HG03095 (cell line): ENCODE results near the gene PRXL2A.
"Not testable (repeated sequence)": the region's sequence is repeated elsewhere in the genome, so short reads cannot be mapped to it uniquely, and the experiment has no call there.

ENCODE experiments used
- ATAC-seq: cut with Tn5 transposase; IDR thresholded peaks from one replicate; pipeline ENCODE4 v1.9.1; 2021; ENCODE audit warnings: moderate library complexity; ENCODE audit not compliant: unreplicated experiment

PRXL2A gene

DNA sequence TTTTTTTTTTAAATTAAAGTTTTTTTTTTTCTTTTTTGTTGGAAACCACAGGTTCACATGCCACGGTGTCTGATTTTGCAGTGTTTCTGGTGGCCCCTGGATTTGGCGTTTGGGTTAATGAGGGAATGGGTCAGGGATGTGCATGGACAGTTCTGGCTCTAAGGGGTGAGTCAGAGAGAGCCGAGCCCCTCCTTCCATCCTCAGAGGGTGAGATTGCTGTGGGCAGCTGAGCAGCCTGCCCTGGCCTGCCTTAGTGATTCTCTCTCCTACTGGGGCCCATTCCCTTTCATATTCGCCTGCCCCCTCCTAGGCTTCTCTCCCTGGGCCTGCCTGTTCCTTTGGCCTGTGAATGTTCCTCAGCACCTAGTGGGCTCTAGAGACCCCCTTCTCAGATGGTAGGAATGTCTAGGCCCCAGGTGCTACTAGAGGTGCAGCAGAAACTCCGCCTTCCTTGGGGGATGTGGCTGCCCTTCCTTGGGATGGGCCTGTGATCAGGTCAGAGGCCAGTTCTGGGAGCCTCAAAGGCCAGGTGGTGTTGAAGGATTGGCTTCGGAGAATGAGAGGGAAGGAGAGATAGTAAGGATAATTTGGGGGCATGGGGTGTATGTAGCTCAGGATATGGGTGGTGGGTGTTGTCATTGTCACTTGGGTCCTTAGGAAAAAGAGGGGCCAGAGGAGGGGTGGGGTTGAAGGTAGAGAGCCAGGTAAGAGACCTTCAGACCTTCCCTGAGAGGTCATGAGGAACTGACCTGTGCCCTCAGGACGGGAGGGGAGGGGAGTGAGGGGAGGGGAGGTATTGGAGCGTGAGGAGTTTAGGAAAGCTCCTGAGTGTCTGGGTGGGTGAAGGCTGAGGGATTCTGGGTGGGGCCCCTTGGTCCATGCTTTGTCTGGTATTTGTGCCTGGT lies 65.6 kb downstream of the PRXL2A start:
- ATAC-seq, result no peak

DNA sequence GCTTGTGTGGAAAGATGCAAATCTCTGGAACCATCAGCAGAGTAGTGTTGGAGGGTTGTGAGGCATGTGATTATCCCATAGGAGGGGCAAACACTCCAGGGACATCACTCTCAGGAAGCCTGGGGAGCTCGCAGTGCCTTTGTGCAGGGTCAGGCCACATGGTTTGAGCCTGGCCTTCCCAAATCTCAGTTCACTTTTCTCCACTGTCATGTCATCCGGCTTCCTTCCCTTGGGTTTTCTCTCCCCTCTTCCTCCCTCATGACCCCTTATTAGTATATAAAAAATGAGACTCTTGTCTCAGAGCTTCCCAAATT lies 66.2 kb downstream of the PRXL2A start:
- no peak for ATAC-seq

DNA sequence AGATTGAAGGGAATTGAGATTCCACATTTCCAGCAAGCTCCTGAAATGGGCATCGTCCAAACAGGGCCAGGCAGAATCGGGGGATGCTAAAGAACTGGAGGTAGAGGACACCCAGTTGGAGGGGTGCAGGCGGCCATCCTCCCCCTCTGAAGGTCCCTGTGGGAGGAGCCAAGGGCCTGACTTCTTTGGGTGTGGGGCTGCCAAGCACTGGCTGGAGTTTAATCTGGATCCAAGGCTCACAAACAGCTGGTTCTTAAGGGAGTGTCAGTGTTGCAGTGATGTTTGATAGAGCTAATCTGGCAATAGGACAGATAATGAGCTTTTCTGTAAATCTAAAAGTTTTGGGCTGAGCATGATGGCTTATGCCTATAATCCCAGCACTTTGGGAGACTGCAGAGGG lies 66.6 kb downstream of the PRXL2A start:
- ATAC-seq, result no peak

DNA sequence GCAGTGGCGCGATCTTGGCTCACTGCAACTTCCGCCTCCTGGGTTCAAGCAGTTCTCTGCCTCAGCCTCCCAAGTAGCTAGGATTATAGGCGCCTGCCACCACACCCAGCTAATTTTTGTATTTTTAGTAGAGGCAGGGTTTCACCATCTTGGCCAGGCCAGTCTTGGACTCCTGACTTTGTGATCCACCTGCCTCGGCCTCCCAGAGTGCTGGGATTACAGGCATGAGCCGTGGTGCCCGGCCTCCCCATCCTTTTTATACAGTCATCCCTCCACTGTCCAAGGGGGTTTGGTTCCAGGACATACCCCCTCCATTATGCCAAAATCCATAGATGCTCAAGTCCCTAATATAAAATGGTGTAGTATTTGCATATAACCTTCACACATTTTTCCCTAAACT lies 67.3 kb downstream of the PRXL2A start:
- ATAC-seq, result not testable (repeated sequence)

DNA sequence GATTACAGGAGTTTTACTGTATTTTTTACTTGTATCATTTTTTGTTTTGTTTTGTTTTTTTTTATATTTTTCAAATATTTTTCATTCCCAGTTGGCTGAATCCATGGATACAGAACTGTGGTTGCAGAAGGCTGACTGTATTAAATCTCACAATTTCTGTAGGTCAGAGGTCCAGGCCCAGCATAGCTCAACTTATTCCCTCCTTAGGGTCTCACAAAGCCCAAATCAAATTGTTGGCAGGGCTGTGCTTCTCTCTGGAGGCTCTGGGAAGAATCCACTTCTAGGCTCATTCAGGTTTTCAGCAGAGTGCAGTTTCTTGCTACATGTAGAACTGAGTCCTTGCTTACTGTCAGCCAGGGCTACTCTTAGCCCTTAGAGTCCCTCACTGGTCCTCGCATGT lies 68.3 kb downstream of the PRXL2A start:
- no peak for ATAC-seq

DNA sequence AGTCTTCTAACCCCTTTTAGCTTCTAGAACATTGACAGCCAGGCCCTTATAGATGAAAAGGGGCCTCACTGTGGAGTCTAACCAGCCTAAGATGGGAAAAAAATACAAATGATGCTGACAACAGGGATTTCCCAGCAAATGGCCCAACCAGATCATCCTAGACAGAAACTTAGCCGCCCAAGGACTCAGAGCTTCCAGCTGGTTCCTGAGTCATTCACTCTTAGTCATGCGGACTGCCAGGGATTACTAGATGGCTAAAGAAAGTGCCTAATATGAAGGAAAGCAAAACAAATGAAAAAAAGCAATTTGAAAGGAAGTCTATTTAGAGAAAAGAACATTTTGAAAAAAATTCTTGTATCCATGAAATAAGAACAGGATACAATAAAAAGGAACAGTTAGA lies 69.5 kb downstream of the PRXL2A start:
- ATAC-seq, result no peak

DNA sequence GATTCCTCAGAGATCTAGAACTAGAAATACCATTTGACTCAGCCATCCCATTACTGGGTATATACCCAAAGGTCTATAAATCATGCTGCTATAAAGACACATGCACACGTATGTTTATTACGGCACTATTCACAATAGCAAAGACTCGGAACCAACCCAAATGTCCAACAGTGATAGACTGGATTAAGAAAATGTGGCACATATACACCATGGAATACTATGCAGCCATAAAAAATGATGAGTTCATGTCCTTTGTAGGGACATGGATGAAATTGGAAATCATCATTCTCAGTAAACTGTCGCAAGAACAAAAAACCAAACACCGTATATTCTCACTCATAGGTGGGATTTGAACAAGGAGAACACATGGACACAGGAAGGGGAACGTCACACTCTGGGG lies 72.0 kb downstream of the PRXL2A start:
- not testable (repeated sequence) for ATAC-seq

DNA sequence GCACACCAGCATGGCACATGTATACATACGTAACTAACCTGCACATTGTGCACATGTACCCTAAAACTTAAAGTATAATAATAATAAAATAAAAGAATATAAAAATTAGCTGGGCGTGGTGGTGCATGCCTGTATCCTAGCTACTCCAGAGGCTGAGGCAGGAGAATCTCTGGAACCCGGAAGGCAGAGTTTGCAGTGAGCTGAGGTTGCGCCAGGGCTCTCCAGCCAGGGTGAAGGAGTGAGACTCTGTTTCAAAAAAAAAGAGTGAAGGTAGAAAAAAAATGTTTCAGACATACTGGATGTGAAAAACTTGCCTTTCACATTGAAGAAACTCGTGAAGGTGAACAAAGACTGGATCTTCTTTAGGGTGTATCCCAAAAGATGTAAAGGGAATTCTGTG lies 72.5 kb downstream of the PRXL2A start:
- no peak for ATAC-seq

DNA sequence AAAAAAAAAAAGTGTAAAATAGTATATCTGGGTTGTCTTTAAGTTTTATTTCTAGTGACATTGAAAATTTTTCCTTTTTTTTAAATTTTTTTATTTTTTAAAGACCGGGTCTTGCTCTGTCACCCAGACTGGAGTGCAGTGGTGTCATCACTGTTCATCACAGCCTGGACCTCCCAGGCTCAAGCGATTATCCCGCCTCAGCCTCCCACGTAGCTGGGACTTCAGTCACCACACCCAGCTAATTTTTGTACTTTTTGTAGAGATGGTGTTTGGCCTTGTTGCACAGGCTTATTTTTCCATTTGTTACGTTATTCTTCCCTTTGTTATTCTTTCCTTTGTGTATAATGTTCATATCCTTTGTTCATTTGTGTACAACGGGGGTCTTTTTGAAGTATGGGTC lies 75.9 kb downstream of the PRXL2A start:
- no peak for ATAC-seq

DNA sequence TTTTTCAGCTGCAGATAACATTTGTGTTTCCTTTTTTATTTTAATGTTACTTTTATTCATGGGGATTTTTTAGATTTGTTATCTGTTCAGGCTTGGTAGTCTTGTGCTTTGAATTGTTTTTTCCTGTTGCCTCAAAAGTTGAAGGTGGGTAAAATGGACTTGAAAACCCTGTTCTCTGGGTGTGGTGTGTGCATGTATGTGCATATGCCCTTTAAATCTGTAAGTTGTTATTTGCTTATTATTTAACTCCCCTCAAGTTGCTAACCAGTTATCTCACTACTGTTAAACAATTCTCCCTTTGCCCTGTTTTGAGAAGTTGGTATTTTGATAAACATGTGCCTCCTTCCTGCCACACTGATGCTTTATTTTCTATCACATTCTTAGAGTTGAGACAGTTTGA lies 76.3 kb downstream of the PRXL2A start:
- no peak for ATAC-seq

DNA sequence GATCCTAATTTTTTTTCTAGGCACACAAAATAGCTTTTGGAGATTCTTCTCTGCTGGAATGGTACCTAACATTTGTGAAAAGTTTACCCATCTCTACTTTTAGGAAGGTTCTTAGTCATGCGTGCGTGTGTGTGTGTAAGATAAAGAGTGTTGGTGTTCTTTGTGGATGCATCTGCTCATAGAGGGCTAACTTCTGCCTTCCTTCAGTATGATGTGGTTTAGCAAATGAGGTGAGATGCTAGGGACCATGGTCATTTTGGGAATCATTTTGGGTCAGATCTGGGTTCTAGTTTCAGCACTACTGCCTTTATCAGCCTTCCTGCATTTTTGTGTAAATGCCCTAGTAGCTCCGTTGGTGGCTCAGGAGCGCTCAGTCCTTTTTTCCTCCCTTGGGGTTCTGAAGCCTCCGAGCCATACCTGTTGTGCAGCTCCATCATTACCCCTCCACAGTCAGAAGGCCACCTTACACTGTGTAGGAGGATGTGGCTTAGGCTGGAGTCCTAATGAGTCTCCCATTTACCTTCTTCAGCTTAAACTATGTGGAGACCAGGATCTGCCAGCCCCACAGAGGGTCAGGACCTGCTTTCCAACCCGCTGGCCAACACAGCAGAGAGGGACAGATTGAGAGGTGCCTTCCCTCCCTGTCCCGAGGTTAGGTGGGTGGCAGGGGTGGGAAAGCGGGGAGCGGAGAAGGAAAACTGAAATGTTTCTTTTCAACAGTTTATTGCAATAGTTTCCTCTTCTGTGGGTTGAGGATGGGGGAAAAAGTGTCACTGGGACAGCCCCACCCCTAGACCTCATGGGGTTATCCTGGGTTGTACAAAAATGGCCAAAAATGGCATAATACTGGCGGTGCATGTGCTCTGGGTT lies 77.0 kb downstream of the PRXL2A start:
- ATAC-seq, result no peak

DNA sequence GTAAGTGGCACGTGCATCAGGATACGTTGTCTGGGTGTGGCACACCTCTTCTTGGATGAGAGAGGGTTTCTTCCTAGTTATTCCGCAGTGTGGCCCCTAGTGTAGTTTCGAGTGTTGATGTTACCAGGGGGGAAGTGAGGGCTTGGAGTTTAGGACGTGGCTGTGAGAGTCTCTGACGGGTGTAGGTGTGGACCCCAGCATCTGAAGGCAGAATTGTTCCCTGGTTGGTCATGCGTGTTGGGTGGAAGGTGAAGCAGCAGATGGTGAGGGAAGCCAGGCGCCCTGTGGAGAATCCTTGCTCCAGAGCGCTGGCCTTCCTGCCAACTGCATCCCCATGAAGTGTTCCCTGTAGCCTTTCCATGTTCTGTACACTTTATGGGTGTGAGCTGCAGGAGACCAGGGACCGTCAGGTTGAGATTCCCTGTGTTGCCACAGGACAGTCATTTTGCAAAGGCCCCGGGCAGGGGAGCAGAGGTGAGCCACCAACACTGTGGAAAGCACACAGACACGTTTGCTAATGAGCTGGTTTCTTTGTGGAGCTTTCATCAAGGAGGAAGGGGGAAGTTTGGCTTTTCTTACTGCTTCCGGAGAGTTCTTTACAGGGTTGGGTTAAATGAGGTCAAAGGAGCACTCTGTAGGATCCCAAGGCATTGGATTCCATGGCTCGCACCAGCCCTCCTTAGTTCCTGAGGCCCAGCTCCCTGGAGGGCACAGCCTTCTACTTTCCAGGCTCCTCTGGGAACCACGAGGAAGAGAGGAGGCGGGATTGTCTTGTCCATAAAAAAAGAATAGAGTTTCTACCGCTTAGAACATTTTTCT lies 77.8 kb downstream of the PRXL2A start:
- ATAC-seq, result no peak
